ENCODE data around the gene BMPR1B. TPM values are rescaled to one million over a fixed set of nuclear protein-coding genes. Genes with fewer than 3 reads are reported as not detected.

The BMPR1B gene
- total RNA-seq, 2 donors from 2014 or later, result 0.10 to 0.24 TPM

GRCh38 chr4:95102162-95102790 lies 344.5 kb downstream of the BMPR1B start:
- no peak overlapping the region for H3K4me3 ChIP-seq
- H3K9me3 ChIP-seq, result no peaks in the 10 kb centered on the region
- H3K36me3 ChIP-seq, result no peaks in the 10 kb centered on the region
- DNase-seq, result no peak
- no peak overlapping the region for H3K27ac ChIP-seq
- intact Hi-C loops (cut with DNase I), result no loop called here
- no peaks in the 10 kb centered on the region for H3K4me1 ChIP-seq
- H3K9ac ChIP-seq (ENCODE audit: low read depth in 2 of 2, low read length in 2 of 2), result no peak overlapping the region
- no peak for TF ChIP-seq CTCF (IDR thresholded peaks at IDR 0.05)
- H3K27me3 ChIP-seq, result no peaks in the 10 kb centered on the region

- Histone ChIP-seq H3K4me1 (no peaks in the 10 kb centered on the region), H3K4me3 (no peak overlapping the region), H3K27me3 (no peaks in the 10 kb centered on the region), H3K36me3 (no peaks in the 10 kb centered on the region), H3K9me3 (no peaks in the 10 kb centered on the region), H3K9ac (ENCODE audit: low read depth in 2 of 2, low read length in 2 of 2) (no peak overlapping the region), H3K27ac (no peak overlapping the region)
- DNase-seq, result no peak
- intact Hi-C loops (cut with DNase I), result no loop called here
- no peak for TF ChIP-seq CTCF (IDR thresholded peaks at IDR 0.05)
These were observed 347.4 kb downstream of the BMPR1B start for GRCh38 chr4:95105112-95105511.

GRCh38 chr4:95105983-95106382 lies 348.2 kb downstream of the BMPR1B start:
- Histone ChIP-seq H3K9ac (ENCODE audit: low read depth in 2 of 2, low read length in 2 of 2) (no peak overlapping the region), H3K27me3 (no peaks in the 10 kb centered on the region), H3K4me3 (no peak overlapping the region), H3K36me3 (no peaks in the 10 kb centered on the region), H3K9me3 (no peaks in the 10 kb centered on the region), H3K4me1 (no peaks in the 10 kb centered on the region), H3K27ac (no peak overlapping the region)
- no peak for TF ChIP-seq CTCF (IDR thresholded peaks at IDR 0.05)
- DNase-seq, result no peak
- intact Hi-C loops (cut with DNase I), result no loop called here

- no peak for TF ChIP-seq CTCF (IDR thresholded peaks at IDR 0.05)
- H3K9ac ChIP-seq (ENCODE audit: low read depth in 2 of 2, low read length in 2 of 2), result no peak overlapping the region
- no peak overlapping the region for H3K27ac ChIP-seq
- H3K9me3 ChIP-seq, result no peaks in the 10 kb centered on the region
- no peaks in the 10 kb centered on the region for H3K27me3 ChIP-seq
- DNase-seq, result no peak
- H3K36me3 ChIP-seq, result no peaks in the 10 kb centered on the region
- H3K4me3 ChIP-seq, result no peak overlapping the region
- intact Hi-C loops (cut with DNase I), result no loop called here
- no peaks in the 10 kb centered on the region for H3K4me1 ChIP-seq
These were observed 348.7 kb downstream of the BMPR1B start for GRCh38 chr4:95106408-95106928.

GRCh38 chr4:95107004-95107403 lies 349.2 kb downstream of the BMPR1B start:
- Histone ChIP-seq H3K4me3 (no peak overlapping the region), H3K9me3 (no peaks in the 10 kb centered on the region), H3K9ac (ENCODE audit: low read depth in 2 of 2, low read length in 2 of 2) (no peak overlapping the region), H3K36me3 (no peaks in the 10 kb centered on the region), H3K27me3 (no peaks in the 10 kb centered on the region), H3K4me1 (no peaks in the 10 kb centered on the region), H3K27ac (no peak overlapping the region)
- DNase-seq, result no peak
- intact Hi-C loops (cut with DNase I), result no loop called here
- no peak for TF ChIP-seq CTCF (IDR thresholded peaks at IDR 0.05)
